Measurements from ENCODE around the gene PLA2R1. TPM values are rescaled to one million over a fixed set of nuclear protein-coding genes. Genes with fewer than 3 reads are reported as not detected.
A peak's percentile ranks its signal among the peaks of the same experiment; 100 is the strongest.

Gene PLA2R1
- total and polyA plus RNA-seq, 10 of the 15 experiments (the other 5 are each of a cell fraction or from before 2014, with no cell fraction given), result 0.01 to 0.05 (median 0.02) TPM; not detected in 6

GRCh38 chr2:159891267-159891588 lies 171.2 kb downstream of the PLA2R1 start (continued):
- TF ChIP-seq, protein P1, sequence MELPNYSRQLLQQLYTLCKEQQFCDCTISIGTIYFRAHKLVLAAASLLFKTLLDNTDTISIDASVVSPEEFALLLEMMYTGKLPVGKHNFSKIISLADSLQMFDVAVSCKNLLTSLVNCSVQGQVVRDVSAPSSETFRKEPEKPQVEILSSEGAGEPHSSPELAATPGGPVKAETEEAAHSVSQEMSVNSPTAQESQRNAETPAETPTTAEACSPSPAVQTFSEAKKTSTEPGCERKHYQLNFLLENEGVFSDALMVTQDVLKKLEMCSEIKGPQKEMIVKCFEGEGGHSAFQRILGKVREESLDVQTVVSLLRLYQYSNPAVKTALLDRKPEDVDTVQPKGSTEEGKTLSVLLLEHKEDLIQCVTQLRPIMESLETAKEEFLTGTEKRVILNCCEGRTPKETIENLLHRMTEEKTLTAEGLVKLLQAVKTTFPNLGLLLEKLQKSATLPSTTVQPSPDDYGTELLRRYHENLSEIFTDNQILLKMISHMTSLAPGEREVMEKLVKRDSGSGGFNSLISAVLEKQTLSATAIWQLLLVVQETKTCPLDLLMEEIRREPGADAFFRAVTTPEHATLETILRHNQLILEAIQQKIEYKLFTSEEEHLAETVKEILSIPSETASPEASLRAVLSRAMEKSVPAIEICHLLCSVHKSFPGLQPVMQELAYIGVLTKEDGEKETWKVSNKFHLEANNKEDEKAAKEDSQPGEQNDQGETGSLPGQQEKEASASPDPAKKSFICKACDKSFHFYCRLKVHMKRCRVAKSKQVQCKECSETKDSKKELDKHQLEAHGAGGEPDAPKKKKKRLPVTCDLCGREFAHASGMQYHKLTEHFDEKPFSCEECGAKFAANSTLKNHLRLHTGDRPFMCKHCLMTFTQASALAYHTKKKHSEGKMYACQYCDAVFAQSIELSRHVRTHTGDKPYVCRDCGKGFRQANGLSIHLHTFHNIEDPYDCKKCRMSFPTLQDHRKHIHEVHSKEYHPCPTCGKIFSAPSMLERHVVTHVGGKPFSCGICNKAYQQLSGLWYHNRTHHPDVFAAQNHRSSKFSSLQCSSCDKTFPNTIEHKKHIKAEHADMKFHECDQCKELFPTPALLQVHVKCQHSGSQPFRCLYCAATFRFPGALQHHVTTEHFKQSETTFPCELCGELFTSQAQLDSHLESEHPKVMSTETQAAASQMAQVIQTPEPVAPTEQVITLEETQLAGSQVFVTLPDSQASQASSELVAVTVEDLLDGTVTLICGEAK (IDR thresholded peaks at IDR 0.05; ENCODE audit: borderline replicate concordance), result no peak
- TF ChIP-seq CREM (IDR thresholded peaks at IDR 0.05; ENCODE audit: low read depth) (peak; percentile 5; the same call in 1 of the 2 replicates), CEBPZ (IDR thresholded peaks at IDR 0.05; ENCODE audit: low read depth, low read length) (no peak), IRF5 (IDR thresholded peaks at IDR 0.05; ENCODE audit: borderline replicate concordance) (no peak), NFIC (IDR thresholded peaks at IDR 0.05; ENCODE audit: low read depth, low read length) (no peak; the same call in 1 of the 2 replicates), POLR2AphosphoS5 (IDR thresholded peaks at IDR 0.05; ENCODE audit: low read length) (peak; percentile 67; the same call in 1 of the 2 replicates), PAX5 (IDR thresholded peaks at IDR 0.05; ENCODE audit: borderline replicate concordance, low read depth, low read length) (no peak), PAX8 (IDR thresholded peaks at IDR 0.05) (no peak), RELB (IDR thresholded peaks at IDR 0.05; ENCODE audit: low read depth) (0 out of 2 replicates have a peak, but pooled peaks have one; percentile 12)
- TF ChIP-seq, protein P2, sequence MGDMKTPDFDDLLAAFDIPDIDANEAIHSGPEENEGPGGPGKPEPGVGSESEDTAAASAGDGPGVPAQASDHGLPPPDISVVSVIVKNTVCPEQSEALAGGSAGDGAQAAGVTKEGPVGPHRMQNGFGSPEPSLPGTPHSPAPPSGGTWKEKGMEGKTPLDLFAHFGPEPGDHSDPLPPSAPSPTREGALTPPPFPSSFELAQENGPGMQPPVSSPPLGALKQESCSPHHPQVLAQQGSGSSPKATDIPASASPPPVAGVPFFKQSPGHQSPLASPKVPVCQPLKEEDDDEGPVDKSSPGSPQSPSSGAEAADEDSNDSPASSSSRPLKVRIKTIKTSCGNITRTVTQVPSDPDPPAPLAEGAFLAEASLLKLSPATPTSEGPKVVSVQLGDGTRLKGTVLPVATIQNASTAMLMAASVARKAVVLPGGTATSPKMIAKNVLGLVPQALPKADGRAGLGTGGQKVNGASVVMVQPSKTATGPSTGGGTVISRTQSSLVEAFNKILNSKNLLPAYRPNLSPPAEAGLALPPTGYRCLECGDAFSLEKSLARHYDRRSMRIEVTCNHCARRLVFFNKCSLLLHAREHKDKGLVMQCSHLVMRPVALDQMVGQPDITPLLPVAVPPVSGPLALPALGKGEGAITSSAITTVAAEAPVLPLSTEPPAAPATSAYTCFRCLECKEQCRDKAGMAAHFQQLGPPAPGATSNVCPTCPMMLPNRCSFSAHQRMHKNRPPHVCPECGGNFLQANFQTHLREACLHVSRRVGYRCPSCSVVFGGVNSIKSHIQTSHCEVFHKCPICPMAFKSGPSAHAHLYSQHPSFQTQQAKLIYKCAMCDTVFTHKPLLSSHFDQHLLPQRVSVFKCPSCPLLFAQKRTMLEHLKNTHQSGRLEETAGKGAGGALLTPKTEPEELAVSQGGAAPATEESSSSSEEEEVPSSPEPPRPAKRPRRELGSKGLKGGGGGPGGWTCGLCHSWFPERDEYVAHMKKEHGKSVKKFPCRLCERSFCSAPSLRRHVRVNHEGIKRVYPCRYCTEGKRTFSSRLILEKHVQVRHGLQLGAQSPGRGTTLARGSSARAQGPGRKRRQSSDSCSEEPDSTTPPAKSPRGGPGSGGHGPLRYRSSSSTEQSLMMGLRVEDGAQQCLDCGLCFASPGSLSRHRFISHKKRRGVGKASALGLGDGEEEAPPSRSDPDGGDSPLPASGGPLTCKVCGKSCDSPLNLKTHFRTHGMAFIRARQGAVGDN (IDR thresholded peaks at IDR 0.05), result peak; percentile 89
